Heart left ventricle (tissue), 16 donors: ENCODE measurements around the gene PRSS2. TPM values are rescaled to one million over a fixed set of nuclear protein-coding genes. Genes with fewer than 3 reads are reported as not detected.

Experiments used
- ATAC-seq, 4 donors: fragments of 200-7000 bp; cut with Tn5 transposase; one replicate each; pipeline ENCODE4 v1.9.1; 2020 to 2022; ENCODE audit warnings: moderate library complexity in 4 of 4, mild to moderate bottlenecking in 3 of 4, moderate number of reproducible peaks in 1 of 4
- DNase-seq, 5 donors: peaks; one replicate each; pipeline ENCODE4 v3.0.0-alpha.2; 2020
- H3K27ac ChIP-seq, 12 donors: fragments of 200-600 bp; sonication (generic) in 4 of 12; one replicate each; pipeline versions ENCODE4 v1.5.0 to v1.8.0; 2016 to 2022; ENCODE audit warnings: mild to moderate bottlenecking in 2 of 12
- H3K27me3 ChIP-seq, 9 donors: fragments of 200-600 bp; sonication (generic) in 2 of 9; one replicate each; pipeline versions ENCODE4 v1.5.1 to v1.8.0; 2016 to 2022; ENCODE audit warnings: mild to moderate bottlenecking in 3 of 9
- H3K36me3 ChIP-seq, 9 donors: fragments of 200-600 bp; sonication (generic) in 2 of 9; one replicate each; pipeline versions ENCODE4 v1.5.0 to v1.8.0; 2018 to 2022; ENCODE audit warnings: mild to moderate bottlenecking in 2 of 9
- H3K4me1 ChIP-seq, 12 donors: fragments of 200-600 bp; sonication (generic) in 4 of 12; one replicate each; pipeline versions ENCODE4 v1.5.0 to v1.8.0; 2016 to 2022; ENCODE audit warnings: mild to moderate bottlenecking in 3 of 12
- H3K4me3 ChIP-seq, 12 donors: fragments of 200-600 bp; sonication (generic) in 4 of 12; one replicate each; pipeline versions ENCODE4 v1.5.0 to v1.8.0; 2017 to 2022; ENCODE audit warnings: mild to moderate bottlenecking in 9 of 12, moderate library complexity in 4 of 12
- H3K9me3 ChIP-seq, 12 donors: fragments of 200-600 bp; sonication (generic) in 4 of 12; one replicate each; pipeline versions ENCODE4 v1.5.0 to v1.8.0; 2016 to 2022; ENCODE audit warnings: mild to moderate bottlenecking in 1 of 12
- POLR2A ChIP-seq, 2 donors: fragments of 450-650 bp; IDR thresholded peaks; one replicate each; pipeline ENCODE4 v1.6.1; 2017; ENCODE audit warnings: antibody characterized with exemption in 2 of 2, mild to moderate bottlenecking in 2 of 2, moderate library complexity in 2 of 2
- WGBS, 4 donors: extraction: QIAGEN DNeasy Blood & Tissue Kit in 2 of 4; methylation state at CpG; one replicate each; pipeline versions ENCODE4 v1.1.5 to v1.1.7; 2013 to 2018; 5-methylcytosine and 5-hydroxymethylcytosine counted together
- intact Hi-C, 10 donors: fragments of 100-400 bp; cut with DNase I; formaldehyde crosslinking; loops; one replicate each; pipeline versions ENCODE4 v1.11.1 to v1.14.2; 2022
- long read RNA-seq, 3 donors: library from polyadenylated mRNA; unstranded; transcript quantifications; one replicate each; pipeline ENCODE4 v2.0.0, GENCODE V29; 2020 to 2021
- polyA plus RNA-seq, 2 donors: library from polyadenylated mRNA; stranded (reverse); fragments of 200-250 nt; gene quantifications; one replicate each; pipeline ENCODE4 v1.2.3, GENCODE V29; 2013
- total RNA-seq, 9 donors: library from RNA; depleted of rRNA in 2 of 9; stranded (reverse); fragments of >200 nt in 2 of 9; fragmentation: NEBNext Ultra II Directional in 3 of 9; extraction: Animal tissue kit (Norgen Biotek cat#: 25700) in 3 of 9; gene quantifications; one replicate each; pipeline versions ENCODE4 v1.1.0 to v1.2.4, GENCODE V29; 2016 to 2023
- TF ChIP-seq, protein P1 (sequence below), 12 donors: fragments of 200-600 bp; sonication (generic) in 4 of 12; IDR thresholded peaks; one replicate each; pipeline versions ENCODE4 v1.5.0 to v1.8.0; 2018 to 2022; ENCODE audit warnings: antibody characterized with exemption in 12 of 12, mild to moderate bottlenecking in 5 of 12
- donor health status: ischemic (EF 13 %, LVEDD 7.1; RV severe dilation, severe dysfunction).
- donor health status: healthy with polysubstance abuse.
- donor health status: DM: no; HTN: yes; CAD: no.
- donor health status: DM: no; HTN: no; CAD: no.
- donor health status: ischemic (EF 25% LVEDD 6.9; RV normal size, moderate dysfunction).
- donor health status: ischemic (EF 25% LVEDD 5.7; RV mildly dilated, moderate dysfunction).
- donor health status: healthy.
- donor health status: DM: yes; HTN: yes; CAD: no.
- donor health status: ischemic (EF 35%, LVEDD 5.7; RV mildly dilated, moderate dysfunction).
- donor health status: nonischemic (EF 11% LVEDD 7.7; RV severe dilation, severe dysfunction).
- donor health status: DM: yes; HTN: yes; CAD: no.
- donor health status: PGD.
- donor health status: ischemic (EF 29% LVEDD 5.4; RV normal size, mild dysfunction).
- donor health status: nonischemic (EF 23%, LVEDD 6.1; RV moderate dilation, normal function).

PRSS2 gene
- total RNA-seq (1 to 10 TPM in 5 of 9 donors, not detected in 4; 2.2 to 8.4 (median 6.1) TPM), polyA plus RNA-seq (1 to 10 TPM in 1 of 2 donors, not detected in 1; 1.0 TPM)
- long read RNA-seq, donor 1, result 0 reads
- long read RNA-seq, donor 2, result 0 reads
- long read RNA-seq, donor 3, result 0 reads

DNA sequence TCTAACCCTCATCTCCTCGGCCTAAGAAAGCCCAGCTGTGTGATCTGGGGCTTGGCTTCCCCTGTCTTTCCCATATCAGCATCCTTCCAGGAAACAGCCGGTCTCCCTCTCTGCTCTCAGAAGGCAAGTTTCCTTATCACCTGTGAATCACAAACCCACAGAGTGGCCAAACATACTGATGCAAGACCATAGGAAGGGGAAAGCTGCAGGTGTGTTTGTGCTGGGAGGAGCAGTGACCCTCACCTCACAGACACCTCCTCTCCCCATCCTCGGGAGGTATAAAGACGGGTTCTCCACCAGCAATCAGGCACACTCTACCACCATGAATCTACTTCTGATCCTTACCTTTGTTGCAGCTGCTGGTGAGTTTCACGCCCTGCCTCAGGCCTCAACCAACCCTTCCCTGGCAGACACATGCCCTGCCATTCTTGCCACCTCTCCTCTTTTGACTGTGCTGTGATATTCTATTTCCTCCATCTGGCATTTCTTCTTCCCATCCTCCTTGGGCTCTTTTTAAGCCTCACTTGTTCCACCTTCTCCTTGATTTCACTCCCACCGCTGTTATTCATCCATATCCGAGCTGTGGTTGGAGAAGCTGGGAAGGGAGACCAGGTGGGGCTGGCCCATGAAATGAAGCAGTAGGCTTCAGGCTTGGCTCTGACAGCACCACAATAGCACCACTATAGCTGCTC, at the start of gene PRSS2:
TSS of gene PRSS2 (plus strand) at position 310 of the 692 bp plus-strand sequence. CDS start at position 323, 13 bp downstream.
- DNase-seq (no peak), ATAC-seq (no peak)
- Histone ChIP-seq H3K4me3 (no peak within 1 kb of the TSS), H3K27me3 (peaks cover 0 to 23% (median 0%) of the 10 kb centered on the region in 9 donors), H3K27ac (no peak within 1 kb of the TSS), H3K4me1 (peaks cover 0 to 4% (median 0%) of the 10 kb centered on the region in 12 donors), H3K36me3 (no peaks in the 10 kb centered on the region), H3K9me3 (no peaks in the 10 kb centered on the region)
- intact Hi-C loops, result no loop called here
- WGBS, 4 donors, result 60 to 71% (median 65%) methylated on average over 7 of the region's 7 CpGs
- TF ChIP-seq, protein P1, sequence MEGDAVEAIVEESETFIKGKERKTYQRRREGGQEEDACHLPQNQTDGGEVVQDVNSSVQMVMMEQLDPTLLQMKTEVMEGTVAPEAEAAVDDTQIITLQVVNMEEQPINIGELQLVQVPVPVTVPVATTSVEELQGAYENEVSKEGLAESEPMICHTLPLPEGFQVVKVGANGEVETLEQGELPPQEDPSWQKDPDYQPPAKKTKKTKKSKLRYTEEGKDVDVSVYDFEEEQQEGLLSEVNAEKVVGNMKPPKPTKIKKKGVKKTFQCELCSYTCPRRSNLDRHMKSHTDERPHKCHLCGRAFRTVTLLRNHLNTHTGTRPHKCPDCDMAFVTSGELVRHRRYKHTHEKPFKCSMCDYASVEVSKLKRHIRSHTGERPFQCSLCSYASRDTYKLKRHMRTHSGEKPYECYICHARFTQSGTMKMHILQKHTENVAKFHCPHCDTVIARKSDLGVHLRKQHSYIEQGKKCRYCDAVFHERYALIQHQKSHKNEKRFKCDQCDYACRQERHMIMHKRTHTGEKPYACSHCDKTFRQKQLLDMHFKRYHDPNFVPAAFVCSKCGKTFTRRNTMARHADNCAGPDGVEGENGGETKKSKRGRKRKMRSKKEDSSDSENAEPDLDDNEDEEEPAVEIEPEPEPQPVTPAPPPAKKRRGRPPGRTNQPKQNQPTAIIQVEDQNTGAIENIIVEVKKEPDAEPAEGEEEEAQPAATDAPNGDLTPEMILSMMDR (IDR thresholded peaks at IDR 0.05), result no peak
- TF ChIP-seq POLR2A (IDR thresholded peaks at IDR 0.05), result no peak

GRCh38 chr7:142720986-142721385, 49.8 kb upstream of the PRSS2 start:
- H3K4me3 ChIP-seq, result no peak overlapping the region
- 79 to 94% (median 86%) methylated on average over 10 of the region's 10 CpGs for WGBS, 4 donors
- no peak for DNase-seq

GRCh38 chr7:142722248-142722794, 48.4 kb upstream of the PRSS2 start:
- ATAC-seq (no peak), DNase-seq (no peak)
- Histone ChIP-seq H3K36me3 (no peaks in the 10 kb centered on the region), H3K27ac (no peak overlapping the region), H3K9me3 (no peaks in the 10 kb centered on the region), H3K4me3 (no peak overlapping the region), H3K27me3 (peaks cover 0 to 3% (median 0%) of the 10 kb centered on the region in 9 donors), H3K4me1 (no peaks in the 10 kb centered on the region)
- no peak for TF ChIP-seq POLR2A (IDR thresholded peaks at IDR 0.05)
- TF ChIP-seq, protein P1 (IDR thresholded peaks at IDR 0.05), result no peak
- WGBS, 4 donors, result 53 to 75% (median 62%) methylated on average over 15 of the region's 15 CpGs
- intact Hi-C loops, result no loop called here

More at GRCh38 chr7:142720986-142721385, 49.8 kb upstream of the PRSS2 start:
- no peak for TF ChIP-seq POLR2A (IDR thresholded peaks at IDR 0.05)
- intact Hi-C loops, result no loop called here
- H3K36me3 ChIP-seq, result no peaks in the 10 kb centered on the region
- H3K4me1 ChIP-seq, result no peaks in the 10 kb centered on the region
- peaks cover 0 to 3% (median 0%) of the 10 kb centered on the region in 9 donors for H3K27me3 ChIP-seq
- H3K27ac ChIP-seq, result no peak overlapping the region
- ATAC-seq, result no peak
- H3K9me3 ChIP-seq, result no peaks in the 10 kb centered on the region

DNA sequence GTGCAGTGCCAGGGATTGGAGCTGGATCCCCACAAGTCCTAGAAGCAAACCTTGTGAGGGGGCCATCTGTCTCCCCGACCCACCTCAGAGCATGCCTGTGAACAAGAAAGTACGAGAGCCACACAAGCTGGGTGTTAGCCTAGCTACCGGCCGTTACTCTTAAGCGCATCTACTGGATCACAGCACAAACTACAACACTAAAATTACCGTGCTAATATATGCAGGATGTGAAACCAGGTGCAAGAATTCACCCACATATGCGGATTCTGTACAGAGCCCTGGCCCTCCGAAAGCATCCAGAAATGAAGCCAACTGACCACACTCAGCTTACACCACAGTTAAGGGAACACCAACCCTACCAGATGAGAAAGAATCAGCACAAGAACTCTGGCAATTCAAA, 37.5 kb upstream of the PRSS2 start:
- Histone ChIP-seq H3K36me3 (no peaks in the 10 kb centered on the region), H3K9me3 (peaks cover 0 to 18% (median 0%) of the 10 kb centered on the region in 12 donors), H3K27me3 (no peaks in the 10 kb centered on the region), H3K4me1 (no peaks in the 10 kb centered on the region), H3K4me3 (no peak overlapping the region), H3K27ac (no peak overlapping the region)
- intact Hi-C loops, result no loop called here
- TF ChIP-seq, protein P1 (IDR thresholded peaks at IDR 0.05), result no peak
- TF ChIP-seq POLR2A (IDR thresholded peaks at IDR 0.05), result no peak
- no peak for ATAC-seq
- 85 to 91% (median 88%) methylated on average over 8 of the region's 8 CpGs for WGBS, 4 donors
- no peak for DNase-seq
